GM23338 (cell line): ENCODE results near the gene MAMDC2. TPM values are rescaled to one million over a fixed set of nuclear protein-coding genes. Genes with fewer than 3 reads are reported as not detected.

Experiments used
- ATAC-seq: fragments of 200-7000 bp; cut with Tn5 transposase; 3 replicates; pipeline ENCODE4 v1.9.1; 2020
- DNase-seq: peaks from one replicate; pipeline ENCODE4 v3.0.0-alpha.2; 2015; ENCODE audit warnings: low spot score
- H2AFZ ChIP-seq: fragments of 200-600 bp; sonication (generic); 2 replicates; pipeline ENCODE4 v1.8.0; 2016; ENCODE audit warnings: antibody characterized with exemption, mild to moderate bottlenecking, moderate library complexity
- H3F3A ChIP-seq: fragments of 200-600 bp; sonication (generic); replicated peaks from 2 replicates; pipeline ENCODE4 v1.8.0; 2017; ENCODE audit warnings: antibody characterized with exemption, mixed run types, low read depth
- H3K27ac ChIP-seq: fragments of 200-600 bp; sonication (generic); 2 replicates; pipeline ENCODE4 v1.6.1; 2016; ENCODE audit warnings: low read depth
- H3K27me3 ChIP-seq: fragments of 200-600 bp; sonication (generic); 2 replicates; pipeline ENCODE4 v1.8.0; 2016; ENCODE audit warnings: mild to moderate bottlenecking, mixed run types, moderate library complexity; ENCODE audit not compliant: insufficient read depth
- H3K36me3 ChIP-seq: fragments of 200-600 bp; sonication (generic); 2 replicates; pipeline ENCODE4 v1.8.0; 2016; ENCODE audit warnings: mild to moderate bottlenecking; ENCODE audit not compliant: insufficient read depth
- H3K4me1 ChIP-seq: fragments of 200-600 bp; sonication (generic); 2 replicates; pipeline ENCODE4 v1.8.0; 2016; ENCODE audit warnings: mild to moderate bottlenecking, moderate library complexity; ENCODE audit not compliant: insufficient read depth
- H3K4me2 ChIP-seq: fragments of 200-600 bp; sonication (generic); 2 replicates; pipeline ENCODE4 v1.7.1; 2017; ENCODE audit warnings: mixed run types
- H3K4me3 ChIP-seq: fragments of 200-600 bp; sonication (generic); 2 replicates; pipeline ENCODE4 v1.6.1; 2016; ENCODE audit warnings: mixed run types
- H3K79me2 ChIP-seq: fragments of 200-600 bp; sonication (generic); replicated peaks from 2 replicates; pipeline ENCODE4 v1.8.0; 2017; ENCODE audit warnings: mild to moderate bottlenecking; ENCODE audit not compliant: insufficient read depth
- H3K9me2 ChIP-seq: fragments of 200-600 bp; sonication (generic); 2 replicates; pipeline ENCODE4 v1.8.0; 2017; ENCODE audit not compliant: insufficient read depth
- H4K20me1 ChIP-seq: fragments of 200-600 bp; sonication (generic); replicated peaks from 2 replicates; pipeline ENCODE4 v1.8.0; 2017; ENCODE audit warnings: mild to moderate bottlenecking; ENCODE audit not compliant: insufficient read depth
- H3K27ac Mint-ChIP-seq: 2 replicates; pipeline ENCODE4 v1.8.0; 2020; ENCODE audit warnings: inconsistent platforms, mild to moderate bottlenecking, moderate library complexity, mixed read lengths
- H3K27me3 Mint-ChIP-seq: 3 replicates; pipeline ENCODE4 v1.8.0; 2022; ENCODE audit warnings: low read depth, mild to moderate bottlenecking, moderate library complexity, mixed read lengths, inconsistent platforms; ENCODE audit not compliant: insufficient read depth, poor library complexity
- H3K36me3 Mint-ChIP-seq: 3 replicates; pipeline ENCODE4 v1.8.0; 2021; ENCODE audit warnings: low read depth, mild to moderate bottlenecking, inconsistent platforms, moderate library complexity, mixed read lengths
- H3K4me1 Mint-ChIP-seq: 3 replicates; pipeline ENCODE4 v1.8.0; 2020; ENCODE audit warnings: mild to moderate bottlenecking, inconsistent platforms, mixed read lengths
- H3K4me3 Mint-ChIP-seq: 3 replicates; pipeline ENCODE4 v1.8.0; 2021; ENCODE audit warnings: moderate library complexity, mild to moderate bottlenecking, inconsistent platforms, mixed read lengths
- H3K9me3 Mint-ChIP-seq: 3 replicates; pipeline ENCODE4 v1.8.0; 2020; ENCODE audit warnings: moderate library complexity, mild to moderate bottlenecking, inconsistent platforms, mixed read lengths
- ZNF331 ChIP-seq: fragments of 250-450 bp; sonication (Bioruptor Pico); IDR thresholded peaks from 2 replicates; pipeline ENCODE4 v1.5.0; 2020; ENCODE audit warnings: low read depth, mild to moderate bottlenecking, moderate library complexity
- polyA plus RNA-seq: library from polyadenylated mRNA; unstranded; fragments of >200 nt; fragmentation: Nextera tagmentation; extraction: Ambion mirVana; gene quantifications from 2 replicates; pipeline ENCODE4 v1.2.1, GENCODE V29; 2016
- total RNA-seq: library from RNA; depleted of rRNA; stranded (reverse); fragments of >200 nt; shearing (Covaris generic); gene quantifications from 2 replicates; pipeline ENCODE4 v1.2.3, GENCODE V29; 2014
- TF ChIP-seq, protein P1 (sequence below), 2 experiments: fragments of 200-600 bp in 1 of 2; sonication (generic) in 1 of 2; conservative IDR thresholded peaks; 2 replicates each; pipeline versions ENCODE4 v1.5.1 to v1.6.1; 2016 to 2017; ENCODE audit warnings: antibody characterized with exemption in 2 of 2, low read depth in 2 of 2, mild to moderate bottlenecking in 2 of 2, moderate library complexity in 1 of 2
- TF ChIP-seq, protein P2 (sequence below): IDR thresholded peaks from 2 replicates; pipeline ENCODE4 v1.6.1; 2016; ENCODE audit warnings: antibody characterized with exemption

Gene MAMDC2
- total and polyA plus RNA-seq, 2 experiments from 2014 or later: 7.7 to 19.6 TPM

DNA sequence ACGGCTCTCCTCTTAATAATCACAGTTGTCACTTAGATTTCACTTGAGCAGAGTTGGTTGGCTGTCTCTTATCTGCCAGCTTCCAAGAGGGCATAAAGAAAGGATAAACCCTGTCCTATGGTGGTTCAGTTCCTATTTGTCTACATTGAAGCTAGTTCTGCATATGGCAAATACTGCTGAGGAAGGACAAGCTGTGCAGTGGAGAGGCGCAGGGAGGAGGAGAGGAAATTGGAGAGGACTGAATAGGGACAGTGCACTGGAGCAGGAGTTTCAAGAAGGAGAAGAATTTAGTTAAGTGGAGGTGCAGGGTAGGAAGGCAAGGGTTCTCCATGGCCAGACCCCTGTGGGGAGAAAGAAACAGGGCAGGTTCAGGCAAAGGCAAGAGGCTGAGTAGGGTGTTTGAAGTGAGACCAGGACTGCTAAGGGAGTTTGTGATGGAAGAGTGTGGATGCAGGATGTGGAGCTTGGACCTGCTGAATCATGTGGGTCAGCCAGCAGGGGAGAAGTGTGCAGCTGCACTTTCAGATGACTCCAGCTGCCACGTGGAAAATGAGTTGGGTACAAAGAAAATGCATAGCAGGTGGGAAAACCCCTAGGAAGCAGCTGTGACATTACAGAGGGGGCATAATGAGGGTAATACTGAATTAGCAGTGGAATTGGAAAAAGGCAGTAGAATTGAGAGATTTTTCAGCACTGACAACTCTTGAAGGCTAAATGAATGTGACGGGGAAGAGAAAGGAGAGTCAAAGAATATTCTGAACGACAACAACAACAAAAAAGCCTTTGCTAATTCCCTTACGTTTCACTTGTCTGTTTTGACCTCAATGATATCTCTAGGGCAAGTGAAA is 66.8 kb downstream of the MAMDC2 start:
- Mint-ChIP-seq H3K27ac (no peak overlapping the region), H3K4me3 (no peak overlapping the region), H3K36me3 (peaks cover 10% of the 10 kb centered on the region; the same call in 1 of the 3 replicates), H3K4me1 (peaks cover 24% of the 10 kb centered on the region), H3K27me3 (peaks cover 6% of the 10 kb centered on the region), H3K9me3 (no peaks in the 10 kb centered on the region)
- Histone ChIP-seq H3K4me1 (peaks cover 19% of the 10 kb centered on the region), H3K4me3 (no peak overlapping the region), H4K20me1 (no peaks in the 10 kb centered on the region), H3K36me3 (no peaks in the 10 kb centered on the region), H3K4me2 (no peak overlapping the region), H2AFZ (no peak overlapping the region), H3K27ac (0 out of 2 replicates have a peak overlapping the region, but pooled peaks have one; percentile 3), H3K27me3 (no peaks in the 10 kb centered on the region), H3F3A (no peaks in the 10 kb centered on the region), H3K9me2 (peaks cover 6% of the 10 kb centered on the region; the same call in 1 of the 2 replicates), H3K79me2 (no peaks in the 10 kb centered on the region)
- ATAC-seq (peak; percentile 19), DNase-seq (no peak)
- TF ChIP-seq, protein P1, sequence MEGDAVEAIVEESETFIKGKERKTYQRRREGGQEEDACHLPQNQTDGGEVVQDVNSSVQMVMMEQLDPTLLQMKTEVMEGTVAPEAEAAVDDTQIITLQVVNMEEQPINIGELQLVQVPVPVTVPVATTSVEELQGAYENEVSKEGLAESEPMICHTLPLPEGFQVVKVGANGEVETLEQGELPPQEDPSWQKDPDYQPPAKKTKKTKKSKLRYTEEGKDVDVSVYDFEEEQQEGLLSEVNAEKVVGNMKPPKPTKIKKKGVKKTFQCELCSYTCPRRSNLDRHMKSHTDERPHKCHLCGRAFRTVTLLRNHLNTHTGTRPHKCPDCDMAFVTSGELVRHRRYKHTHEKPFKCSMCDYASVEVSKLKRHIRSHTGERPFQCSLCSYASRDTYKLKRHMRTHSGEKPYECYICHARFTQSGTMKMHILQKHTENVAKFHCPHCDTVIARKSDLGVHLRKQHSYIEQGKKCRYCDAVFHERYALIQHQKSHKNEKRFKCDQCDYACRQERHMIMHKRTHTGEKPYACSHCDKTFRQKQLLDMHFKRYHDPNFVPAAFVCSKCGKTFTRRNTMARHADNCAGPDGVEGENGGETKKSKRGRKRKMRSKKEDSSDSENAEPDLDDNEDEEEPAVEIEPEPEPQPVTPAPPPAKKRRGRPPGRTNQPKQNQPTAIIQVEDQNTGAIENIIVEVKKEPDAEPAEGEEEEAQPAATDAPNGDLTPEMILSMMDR (conservative IDR thresholded peaks at IDR 0.05; ENCODE audit: low read depth in 2 of 2): no peak

DNA sequence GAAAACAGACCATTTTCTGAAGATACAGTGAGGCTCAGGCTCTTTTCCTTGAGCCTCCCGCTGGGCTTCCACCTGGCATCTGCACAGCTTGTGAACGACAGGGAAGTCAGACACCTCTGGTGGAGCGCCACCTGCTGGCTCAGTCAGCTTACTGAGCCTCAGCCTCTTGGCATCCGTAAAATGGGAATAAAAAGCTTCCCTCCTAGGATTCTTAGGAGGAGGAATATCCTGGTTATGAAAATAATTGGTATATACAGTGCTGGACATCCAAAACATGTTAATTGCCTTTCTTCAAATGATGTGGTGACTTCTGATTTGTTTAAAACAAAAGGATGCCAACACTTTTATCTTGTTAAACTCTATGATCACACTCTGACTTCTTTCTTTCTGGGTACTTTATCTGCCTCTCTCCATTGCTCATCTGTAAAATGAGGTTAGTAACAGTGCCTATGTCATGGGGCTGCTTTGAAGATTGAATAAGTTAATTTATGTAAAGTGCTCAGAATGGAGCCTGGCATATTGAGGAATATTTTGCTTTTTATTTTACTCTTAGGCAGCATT is 67.5 kb downstream of the MAMDC2 start:
- no peak for TF ChIP-seq ZNF331
- TF ChIP-seq, protein P1 (conservative IDR thresholded peaks at IDR 0.05; ENCODE audit: low read depth in 2 of 2): peak; percentile 97 to 99
- TF ChIP-seq, protein P2, sequence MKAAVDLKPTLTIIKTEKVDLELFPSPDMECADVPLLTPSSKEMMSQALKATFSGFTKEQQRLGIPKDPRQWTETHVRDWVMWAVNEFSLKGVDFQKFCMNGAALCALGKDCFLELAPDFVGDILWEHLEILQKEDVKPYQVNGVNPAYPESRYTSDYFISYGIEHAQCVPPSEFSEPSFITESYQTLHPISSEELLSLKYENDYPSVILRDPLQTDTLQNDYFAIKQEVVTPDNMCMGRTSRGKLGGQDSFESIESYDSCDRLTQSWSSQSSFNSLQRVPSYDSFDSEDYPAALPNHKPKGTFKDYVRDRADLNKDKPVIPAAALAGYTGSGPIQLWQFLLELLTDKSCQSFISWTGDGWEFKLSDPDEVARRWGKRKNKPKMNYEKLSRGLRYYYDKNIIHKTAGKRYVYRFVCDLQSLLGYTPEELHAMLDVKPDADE: no peak
- H3K27me3 ChIP-seq: no peaks in the 10 kb centered on the region
- ATAC-seq (peak; percentile 86), DNase-seq (peak; percentile 93)
- H4K20me1 ChIP-seq: no peaks in the 10 kb centered on the region
- no peak overlapping the region for H3K4me3 ChIP-seq
- Mint-ChIP-seq H3K27ac (no peak overlapping the region), H3K27me3 (peaks cover 6% of the 10 kb centered on the region), H3K4me1 (peaks cover 31% of the 10 kb centered on the region), H3K4me3 (no peak overlapping the region), H3K9me3 (no peaks in the 10 kb centered on the region), H3K36me3 (peaks cover 10% of the 10 kb centered on the region; the same call in 1 of the 3 replicates)
- H3K36me3 ChIP-seq: no peaks in the 10 kb centered on the region
- no peaks in the 10 kb centered on the region for H3K79me2 ChIP-seq
- no peak overlapping the region for H3K27ac ChIP-seq
- H2AFZ ChIP-seq: no peak overlapping the region
- H3F3A ChIP-seq: no peaks in the 10 kb centered on the region
- peaks cover 26% of the 10 kb centered on the region for H3K4me1 ChIP-seq
- peaks cover under 1% of the 10 kb centered on the region; the same call in 1 of the 2 replicates for H3K9me2 ChIP-seq
- H3K4me2 ChIP-seq: no peak overlapping the region
